Activated CD4-positive, alpha-beta T cell treated with anti-CD3 and anti-CD28 coated beads, Interleukin-2, amount 50 U/mL, for 4 hours (primary cell): ENCODE results near the gene TNS3.

Source experiments
- DNase-seq, 2 experiments: peaks; one replicate each; pipeline ENCODE4 v3.0.0-alpha.2; 2020

The TNS3 gene

GRCh38 chr7:47314728-47315607, 266.9 kb downstream of the TNS3 start:
- DNase-seq = no peak

GRCh38 chr7:47314248-47314647, 267.7 kb downstream of the TNS3 start:
- no peak for DNase-seq

GRCh38 chr7:47313564-47313963, 268.3 kb downstream of the TNS3 start:
- DNase-seq = no peak

- no peak for DNase-seq
These were observed 270.0 kb downstream of the TNS3 start for GRCh38 chr7:47311891-47312290.

GRCh38 chr7:47310020-47310419, 271.9 kb downstream of the TNS3 start:
- DNase-seq = no peak

GRCh38 chr7:47308808-47309207, 273.1 kb downstream of the TNS3 start:
- no peak for DNase-seq

GRCh38 chr7:47307311-47307710, 274.6 kb downstream of the TNS3 start:
- no peak for DNase-seq

GRCh38 chr7:47304727-47305719, 276.9 kb downstream of the TNS3 start:
- no peak for DNase-seq

GRCh38 chr7:47303695-47304453, 278.0 kb downstream of the TNS3 start:
- DNase-seq = no peak

- DNase-seq = no peak
These were observed 278.8 kb downstream of the TNS3 start for GRCh38 chr7:47303014-47303694.

- no peak for DNase-seq
These were observed 279.4 kb downstream of the TNS3 start for GRCh38 chr7:47302560-47302959.

- DNase-seq = no peak
These were observed 280.1 kb downstream of the TNS3 start for GRCh38 chr7:47301657-47302295.

GRCh38 chr7:47301105-47301477, 280.8 kb downstream of the TNS3 start:
- DNase-seq = no peak

GRCh38 chr7:47300472-47301104, 281.3 kb downstream of the TNS3 start:
- no peak for DNase-seq

- DNase-seq = no peak
These were observed 282.4 kb downstream of the TNS3 start for GRCh38 chr7:47299496-47299895.

GRCh38 chr7:47298636-47299035, 283.3 kb downstream of the TNS3 start:
- no peak for DNase-seq

GRCh38 chr7:47297120-47297519, 284.8 kb downstream of the TNS3 start:
- no peak for DNase-seq

- no peak for DNase-seq
These were observed 286.3 kb downstream of the TNS3 start for GRCh38 chr7:47295606-47296005.

- DNase-seq = no peak
These were observed 287.2 kb downstream of the TNS3 start for GRCh38 chr7:47294556-47295222.

GRCh38 chr7:47293884-47294555, 287.9 kb downstream of the TNS3 start:
- no peak for DNase-seq
